ENCODE results near the gene CACNA2D3.

Gene CACNA2D3

DNA sequence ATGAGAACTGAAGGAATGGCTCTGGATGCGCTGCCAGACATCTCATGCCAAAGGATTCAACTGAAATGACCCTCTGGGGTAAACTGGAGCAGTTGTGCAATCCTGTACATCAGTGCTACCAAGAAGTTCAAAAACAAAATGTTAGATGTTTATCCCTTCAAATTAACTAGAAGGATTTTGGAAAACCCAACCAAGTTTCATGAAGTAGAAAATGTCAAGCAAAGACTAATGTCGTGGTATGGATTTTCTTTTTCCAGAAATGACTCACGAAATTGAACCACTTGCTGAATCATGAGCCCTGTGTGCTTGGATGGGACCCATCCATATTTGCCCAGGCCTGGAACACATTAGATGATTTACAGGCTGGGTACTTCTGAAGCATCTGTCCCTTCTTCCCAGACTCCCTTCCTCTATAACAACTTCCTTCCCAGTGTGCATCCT, 703.9 kb downstream of the CACNA2D3 start:
- TF ChIP-seq, protein P1, sequence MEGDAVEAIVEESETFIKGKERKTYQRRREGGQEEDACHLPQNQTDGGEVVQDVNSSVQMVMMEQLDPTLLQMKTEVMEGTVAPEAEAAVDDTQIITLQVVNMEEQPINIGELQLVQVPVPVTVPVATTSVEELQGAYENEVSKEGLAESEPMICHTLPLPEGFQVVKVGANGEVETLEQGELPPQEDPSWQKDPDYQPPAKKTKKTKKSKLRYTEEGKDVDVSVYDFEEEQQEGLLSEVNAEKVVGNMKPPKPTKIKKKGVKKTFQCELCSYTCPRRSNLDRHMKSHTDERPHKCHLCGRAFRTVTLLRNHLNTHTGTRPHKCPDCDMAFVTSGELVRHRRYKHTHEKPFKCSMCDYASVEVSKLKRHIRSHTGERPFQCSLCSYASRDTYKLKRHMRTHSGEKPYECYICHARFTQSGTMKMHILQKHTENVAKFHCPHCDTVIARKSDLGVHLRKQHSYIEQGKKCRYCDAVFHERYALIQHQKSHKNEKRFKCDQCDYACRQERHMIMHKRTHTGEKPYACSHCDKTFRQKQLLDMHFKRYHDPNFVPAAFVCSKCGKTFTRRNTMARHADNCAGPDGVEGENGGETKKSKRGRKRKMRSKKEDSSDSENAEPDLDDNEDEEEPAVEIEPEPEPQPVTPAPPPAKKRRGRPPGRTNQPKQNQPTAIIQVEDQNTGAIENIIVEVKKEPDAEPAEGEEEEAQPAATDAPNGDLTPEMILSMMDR (IDR thresholded peaks at IDR 0.05; ENCODE audit: insufficient read depth, low read depth, low read length, missing control alignments): no peak
- H3K4me3 ChIP-seq (ENCODE audit: low read depth, low read length): no peak overlapping the region
- no peak for DNase-seq (ENCODE audit: low read depth)

DNA sequence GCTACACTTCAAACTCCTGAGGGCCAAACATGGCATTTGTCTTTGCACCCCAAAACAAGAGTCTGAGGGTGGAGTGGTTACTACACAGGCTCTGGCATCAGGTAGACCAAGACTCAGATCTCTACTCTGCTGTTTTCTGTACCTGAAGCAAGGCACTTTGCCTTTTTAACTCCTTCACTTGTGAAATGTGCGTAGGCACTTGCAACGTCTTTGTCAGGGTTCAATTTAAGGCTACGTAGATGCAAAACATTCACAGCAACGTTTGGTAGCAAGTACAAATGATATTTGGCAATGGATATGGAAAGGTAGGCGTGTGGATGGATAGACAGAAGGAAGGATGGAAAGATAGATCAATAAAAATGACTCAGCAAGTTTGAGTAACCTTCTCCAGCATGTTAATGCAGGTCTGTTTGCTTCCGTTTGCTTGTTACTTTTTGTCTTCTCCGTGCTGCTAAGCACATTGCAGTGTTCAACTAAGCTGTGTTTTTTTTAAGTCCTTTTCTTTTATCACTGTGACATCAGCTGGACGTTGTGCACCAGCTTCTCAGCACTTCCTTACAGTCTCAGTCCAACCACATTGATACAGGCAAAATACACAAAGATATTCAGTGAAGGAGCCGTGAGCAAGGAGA, 704.8 kb downstream of the CACNA2D3 start:
- DNase-seq (ENCODE audit: low read depth): no peak
- no peak overlapping the region for H3K4me3 ChIP-seq (ENCODE audit: low read depth, low read length)
- TF ChIP-seq, protein P1 (IDR thresholded peaks at IDR 0.05; ENCODE audit: insufficient read depth, low read depth, low read length, missing control alignments): no peak

DNA sequence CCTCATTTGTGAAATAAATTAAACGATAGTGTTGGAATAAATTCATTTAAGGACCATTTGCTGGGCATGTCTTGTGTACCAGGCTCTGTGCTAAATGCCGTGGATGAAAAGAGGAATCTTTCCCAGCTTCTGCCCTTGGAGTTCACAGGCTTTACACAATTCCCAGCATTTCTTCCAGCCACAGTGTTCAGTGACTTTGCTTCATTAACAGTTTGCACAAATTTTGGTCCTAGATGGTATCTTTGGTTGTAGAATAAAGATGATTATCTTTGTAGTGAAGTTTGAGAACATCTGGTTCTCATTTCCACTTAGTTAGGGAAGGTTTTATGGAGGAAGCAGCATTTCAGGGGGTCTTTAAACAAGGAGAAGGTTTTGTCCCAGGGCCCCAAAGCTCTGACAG, 705.4 kb downstream of the CACNA2D3 start:
- DNase-seq (ENCODE audit: low read depth): no peak
- TF ChIP-seq, protein P1 (IDR thresholded peaks at IDR 0.05; ENCODE audit: insufficient read depth, low read depth, low read length, missing control alignments): no peak
- no peak overlapping the region for H3K4me3 ChIP-seq (ENCODE audit: low read depth, low read length)

DNA sequence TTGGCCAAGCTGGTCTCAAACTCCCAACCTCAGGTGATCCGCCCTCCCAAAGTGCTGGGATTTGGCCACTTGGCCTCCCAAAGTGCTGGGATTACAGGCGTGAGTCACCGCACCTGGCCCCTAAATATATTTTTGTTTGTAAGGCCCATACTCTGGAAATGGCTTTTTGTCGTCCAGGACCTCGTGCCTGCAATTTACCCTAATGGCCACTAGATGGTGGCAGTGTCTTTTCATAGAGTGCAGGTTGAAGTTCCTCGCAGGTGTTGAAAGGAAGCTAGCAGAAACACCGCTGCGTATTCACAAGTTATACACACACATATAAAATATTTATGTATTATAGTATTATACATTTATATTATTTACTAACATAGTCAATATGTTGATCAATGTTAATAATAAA, 708.3 kb downstream of the CACNA2D3 start:
- H3K4me3 ChIP-seq (ENCODE audit: low read depth, low read length): no peak overlapping the region
- TF ChIP-seq, protein P1 (IDR thresholded peaks at IDR 0.05; ENCODE audit: insufficient read depth, low read depth, low read length, missing control alignments): peak; percentile 73
- DNase-seq (ENCODE audit: low read depth): peak; percentile 60

DNA sequence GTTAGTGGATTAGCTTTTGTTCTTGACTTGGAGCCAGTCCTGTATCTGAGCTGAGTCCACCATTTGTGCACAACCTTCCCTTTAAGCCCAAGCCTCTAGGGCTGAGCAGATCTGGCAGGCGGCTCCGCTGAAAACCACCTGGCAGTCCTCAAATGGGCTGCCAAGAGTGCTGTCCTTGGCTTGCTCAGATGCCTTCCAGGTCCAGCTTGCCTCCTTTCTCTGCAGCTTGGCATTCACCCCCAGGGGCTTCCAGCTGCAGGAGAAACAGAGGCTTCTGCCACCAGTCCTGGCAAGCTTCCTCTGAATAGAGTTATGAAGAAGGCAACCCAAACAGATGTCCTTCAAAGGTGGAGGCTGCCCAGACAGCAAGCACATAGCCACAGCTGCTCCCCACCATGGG, 708.8 kb downstream of the CACNA2D3 start:
- TF ChIP-seq, protein P1 (IDR thresholded peaks at IDR 0.05; ENCODE audit: insufficient read depth, low read depth, low read length, missing control alignments): no peak
- no peak overlapping the region for H3K4me3 ChIP-seq (ENCODE audit: low read depth, low read length)
- no peak for DNase-seq (ENCODE audit: low read depth)

DNA sequence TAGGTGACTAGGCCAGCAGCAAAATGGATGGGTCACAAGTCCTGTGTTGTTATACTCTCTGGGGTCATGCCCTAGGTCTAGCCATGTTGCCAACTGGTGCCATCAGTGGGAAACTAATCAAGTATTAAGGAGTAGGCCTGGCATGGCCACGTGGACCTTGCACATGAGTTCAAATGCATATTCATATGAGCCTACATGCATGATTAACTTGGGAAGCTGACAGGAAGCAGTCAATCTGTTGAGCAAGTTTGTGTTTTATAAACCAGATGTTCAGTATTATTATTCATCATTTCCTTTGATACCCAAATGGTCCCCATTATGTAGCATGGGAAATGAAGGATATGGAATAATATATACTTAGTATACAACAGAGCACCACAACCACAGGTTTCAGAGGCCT, 710.5 kb downstream of the CACNA2D3 start:
- TF ChIP-seq, protein P1 (IDR thresholded peaks at IDR 0.05; ENCODE audit: insufficient read depth, low read depth, low read length, missing control alignments): no peak
- DNase-seq (ENCODE audit: low read depth): no peak
- H3K4me3 ChIP-seq (ENCODE audit: low read depth, low read length): no peak overlapping the region

DNA sequence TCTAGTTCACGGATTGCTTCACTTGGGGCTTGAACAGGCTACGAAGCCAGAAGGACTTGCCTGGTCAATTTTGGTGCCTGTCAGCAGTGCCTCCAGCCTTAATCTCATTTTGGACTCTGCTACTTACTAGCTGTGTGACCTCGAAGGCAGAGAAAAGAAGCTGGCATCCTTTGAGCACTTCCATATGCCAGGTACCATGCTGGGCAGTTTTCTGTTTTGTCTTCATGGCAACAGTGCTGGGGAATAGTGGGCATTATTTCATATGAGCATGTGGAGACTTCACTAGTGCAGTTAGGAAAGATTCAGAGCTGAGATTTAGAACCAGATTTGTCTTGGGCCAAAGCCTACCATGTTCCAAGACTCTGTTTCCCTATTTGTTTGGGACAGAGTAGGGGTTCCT, 713.3 kb downstream of the CACNA2D3 start:
- TF ChIP-seq, protein P1 (IDR thresholded peaks at IDR 0.05; ENCODE audit: insufficient read depth, low read depth, low read length, missing control alignments): no peak
- no peak for DNase-seq (ENCODE audit: low read depth)

More for the DNA sequence above, 713.3 kb downstream of the CACNA2D3 start:
- H3K4me3 ChIP-seq (ENCODE audit: low read depth, low read length): no peak overlapping the region
